Measurements from ENCODE around the gene PBLD.

- no peak for TF ChIP-seq CTCF (IDR thresholded peaks at IDR 0.05)
- TF ChIP-seq, protein P1, sequence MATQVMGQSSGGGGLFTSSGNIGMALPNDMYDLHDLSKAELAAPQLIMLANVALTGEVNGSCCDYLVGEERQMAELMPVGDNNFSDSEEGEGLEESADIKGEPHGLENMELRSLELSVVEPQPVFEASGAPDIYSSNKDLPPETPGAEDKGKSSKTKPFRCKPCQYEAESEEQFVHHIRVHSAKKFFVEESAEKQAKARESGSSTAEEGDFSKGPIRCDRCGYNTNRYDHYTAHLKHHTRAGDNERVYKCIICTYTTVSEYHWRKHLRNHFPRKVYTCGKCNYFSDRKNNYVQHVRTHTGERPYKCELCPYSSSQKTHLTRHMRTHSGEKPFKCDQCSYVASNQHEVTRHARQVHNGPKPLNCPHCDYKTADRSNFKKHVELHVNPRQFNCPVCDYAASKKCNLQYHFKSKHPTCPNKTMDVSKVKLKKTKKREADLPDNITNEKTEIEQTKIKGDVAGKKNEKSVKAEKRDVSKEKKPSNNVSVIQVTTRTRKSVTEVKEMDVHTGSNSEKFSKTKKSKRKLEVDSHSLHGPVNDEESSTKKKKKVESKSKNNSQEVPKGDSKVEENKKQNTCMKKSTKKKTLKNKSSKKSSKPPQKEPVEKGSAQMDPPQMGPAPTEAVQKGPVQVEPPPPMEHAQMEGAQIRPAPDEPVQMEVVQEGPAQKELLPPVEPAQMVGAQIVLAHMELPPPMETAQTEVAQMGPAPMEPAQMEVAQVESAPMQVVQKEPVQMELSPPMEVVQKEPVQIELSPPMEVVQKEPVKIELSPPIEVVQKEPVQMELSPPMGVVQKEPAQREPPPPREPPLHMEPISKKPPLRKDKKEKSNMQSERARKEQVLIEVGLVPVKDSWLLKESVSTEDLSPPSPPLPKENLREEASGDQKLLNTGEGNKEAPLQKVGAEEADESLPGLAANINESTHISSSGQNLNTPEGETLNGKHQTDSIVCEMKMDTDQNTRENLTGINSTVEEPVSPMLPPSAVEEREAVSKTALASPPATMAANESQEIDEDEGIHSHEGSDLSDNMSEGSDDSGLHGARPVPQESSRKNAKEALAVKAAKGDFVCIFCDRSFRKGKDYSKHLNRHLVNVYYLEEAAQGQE (IDR thresholded peaks at IDR 0.05; ENCODE audit: insufficient read depth in 1 of 2, low read depth in 2 of 2, low read length in 1 of 2) = no peak
- TF ChIP-seq POLR2AphosphoS5 (IDR thresholded peaks at IDR 0.05; ENCODE audit: low read depth, low read length) = no peak
- TF ChIP-seq SIN3A (IDR thresholded peaks at IDR 0.05; ENCODE audit: borderline replicate concordance, insufficient read depth, low read depth, low read length) = no peak
- no peak for TF ChIP-seq TCF7L2 (IDR thresholded peaks at IDR 0.05; ENCODE audit: low read depth, low read length)
Measured at GRCh38 chr10:68334672-68335467, 2.1 kb upstream of the PBLD start.

Data from Panc1 (cell line).